Measurements from ENCODE around the gene MOBP.

Gene MOBP

DNA sequence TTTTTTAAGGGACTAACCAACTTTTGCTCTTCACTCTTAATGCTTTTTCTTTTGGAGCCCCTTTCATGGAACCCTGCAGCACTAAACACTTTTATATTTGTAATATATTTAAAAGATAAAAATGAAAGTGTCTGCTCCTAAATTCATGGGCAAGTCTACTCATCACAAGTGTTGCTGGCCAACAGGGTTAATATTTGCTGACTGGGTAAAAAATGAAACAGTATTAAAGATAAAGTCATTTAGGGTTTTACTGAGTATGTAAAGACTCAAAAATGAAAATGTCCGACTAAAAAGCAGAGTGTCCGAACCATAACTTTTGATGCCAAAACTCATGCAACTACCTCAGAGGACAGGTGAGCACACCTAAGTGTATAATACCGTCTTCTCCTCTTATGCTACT lies 54.0 kb downstream of the MOBP start:
- TF ChIP-seq, protein P1, sequence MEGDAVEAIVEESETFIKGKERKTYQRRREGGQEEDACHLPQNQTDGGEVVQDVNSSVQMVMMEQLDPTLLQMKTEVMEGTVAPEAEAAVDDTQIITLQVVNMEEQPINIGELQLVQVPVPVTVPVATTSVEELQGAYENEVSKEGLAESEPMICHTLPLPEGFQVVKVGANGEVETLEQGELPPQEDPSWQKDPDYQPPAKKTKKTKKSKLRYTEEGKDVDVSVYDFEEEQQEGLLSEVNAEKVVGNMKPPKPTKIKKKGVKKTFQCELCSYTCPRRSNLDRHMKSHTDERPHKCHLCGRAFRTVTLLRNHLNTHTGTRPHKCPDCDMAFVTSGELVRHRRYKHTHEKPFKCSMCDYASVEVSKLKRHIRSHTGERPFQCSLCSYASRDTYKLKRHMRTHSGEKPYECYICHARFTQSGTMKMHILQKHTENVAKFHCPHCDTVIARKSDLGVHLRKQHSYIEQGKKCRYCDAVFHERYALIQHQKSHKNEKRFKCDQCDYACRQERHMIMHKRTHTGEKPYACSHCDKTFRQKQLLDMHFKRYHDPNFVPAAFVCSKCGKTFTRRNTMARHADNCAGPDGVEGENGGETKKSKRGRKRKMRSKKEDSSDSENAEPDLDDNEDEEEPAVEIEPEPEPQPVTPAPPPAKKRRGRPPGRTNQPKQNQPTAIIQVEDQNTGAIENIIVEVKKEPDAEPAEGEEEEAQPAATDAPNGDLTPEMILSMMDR (IDR thresholded peaks at IDR 0.05): no peak

DNA sequence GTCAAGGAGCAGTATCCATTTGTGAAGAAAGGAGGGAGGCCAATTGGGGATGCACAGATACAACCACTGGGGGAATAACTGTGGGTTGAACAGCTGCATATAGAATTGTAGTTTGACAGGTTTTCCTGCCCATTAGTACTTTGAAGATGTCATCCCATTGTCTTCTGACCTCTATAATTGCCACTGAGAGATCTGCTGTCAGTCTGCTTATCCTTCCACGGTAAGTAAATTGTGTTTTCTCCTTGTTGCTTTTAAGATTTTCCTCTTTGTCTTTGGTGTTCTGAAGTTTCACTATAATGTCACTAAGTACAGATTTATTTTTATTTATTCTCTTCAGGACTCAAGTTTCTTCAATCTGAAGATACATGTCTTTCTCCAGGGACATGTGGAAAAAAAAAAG lies 56.6 kb downstream of the MOBP start:
- TF ChIP-seq, protein P1 (IDR thresholded peaks at IDR 0.05): no peak

DNA sequence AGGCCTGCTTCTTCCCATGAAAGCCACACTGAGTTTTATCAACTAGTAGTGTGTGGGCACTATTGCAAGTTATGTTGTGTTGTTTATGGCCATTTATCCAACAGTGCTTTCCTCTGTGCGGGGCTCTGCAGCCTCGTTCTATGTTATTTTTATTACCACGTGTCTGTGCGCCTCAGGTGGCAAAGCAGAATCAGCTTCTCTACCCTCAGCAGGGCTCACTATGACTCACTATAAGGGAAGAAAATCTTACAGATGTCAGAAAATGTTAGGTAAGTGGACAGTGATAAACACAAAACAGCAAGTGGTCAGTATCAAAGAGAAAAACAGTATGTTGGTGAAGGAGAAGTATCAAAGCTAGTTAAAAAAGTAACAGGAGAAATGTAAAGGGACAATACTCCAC lies 61.4 kb downstream of the MOBP start:
- TF ChIP-seq, protein P1 (IDR thresholded peaks at IDR 0.05): no peak

DNA sequence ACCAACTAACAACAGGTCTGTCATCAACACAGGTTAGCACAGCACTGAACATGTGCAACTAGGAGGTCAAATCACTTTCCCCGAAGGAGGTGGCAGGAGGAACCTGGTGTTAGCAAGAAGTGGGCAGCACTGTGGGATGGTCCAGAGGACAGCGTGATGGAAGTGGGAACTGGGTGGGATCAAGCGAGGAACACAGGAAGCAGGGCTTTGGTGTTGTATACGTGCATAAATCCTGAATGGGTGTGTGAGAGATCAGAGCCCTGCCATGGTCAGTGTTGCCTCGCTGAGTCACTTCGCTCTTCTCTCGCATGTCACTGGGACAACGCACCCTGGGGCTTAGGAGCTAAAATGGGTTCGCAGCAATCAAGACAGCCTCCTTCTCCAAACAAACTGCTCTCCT lies 62.1 kb downstream of the MOBP start:
- TF ChIP-seq, protein P1 (IDR thresholded peaks at IDR 0.05): no peak

DNA sequence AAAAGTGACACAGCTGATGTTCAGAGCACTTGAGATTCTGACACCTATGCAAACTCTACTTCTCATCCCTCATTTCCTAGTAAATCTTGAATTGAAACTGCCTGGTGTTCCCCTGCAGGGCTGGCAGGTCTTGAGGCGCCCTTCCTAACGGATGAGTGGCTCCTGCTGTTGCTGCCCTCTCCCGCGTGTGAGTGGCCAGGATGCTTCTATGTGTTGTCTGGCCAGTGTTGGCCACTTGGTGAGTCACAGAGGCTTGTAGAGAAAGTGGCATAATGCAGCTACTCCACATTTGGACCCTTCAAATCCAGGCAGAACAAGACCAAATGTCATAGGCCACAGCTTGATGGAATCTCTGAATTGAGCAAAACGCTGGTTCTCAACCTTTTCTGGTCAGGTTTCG lies 63.6 kb downstream of the MOBP start:
- TF ChIP-seq, protein P1 (IDR thresholded peaks at IDR 0.05): no peak

DNA sequence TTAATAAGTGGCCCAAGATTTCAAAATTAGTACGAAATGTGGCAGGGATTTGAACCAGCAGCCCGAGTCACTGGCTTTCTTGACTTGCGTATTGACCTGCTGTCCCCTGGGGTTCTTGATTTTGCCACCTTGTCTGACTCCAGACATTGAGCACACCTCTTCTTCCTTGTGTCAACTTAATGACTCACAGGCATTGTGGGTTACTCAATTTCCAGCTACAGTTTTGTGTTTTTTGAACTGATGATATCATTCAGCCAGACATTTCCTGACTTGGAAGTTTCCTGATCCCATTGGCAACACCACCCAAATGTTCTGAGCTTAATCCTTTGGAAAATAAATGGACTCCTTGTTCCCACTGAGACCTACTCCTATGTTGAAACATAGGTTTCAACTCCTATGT lies 64.2 kb downstream of the MOBP start:
- TF ChIP-seq, protein P1 (IDR thresholded peaks at IDR 0.05): no peak

DNA sequence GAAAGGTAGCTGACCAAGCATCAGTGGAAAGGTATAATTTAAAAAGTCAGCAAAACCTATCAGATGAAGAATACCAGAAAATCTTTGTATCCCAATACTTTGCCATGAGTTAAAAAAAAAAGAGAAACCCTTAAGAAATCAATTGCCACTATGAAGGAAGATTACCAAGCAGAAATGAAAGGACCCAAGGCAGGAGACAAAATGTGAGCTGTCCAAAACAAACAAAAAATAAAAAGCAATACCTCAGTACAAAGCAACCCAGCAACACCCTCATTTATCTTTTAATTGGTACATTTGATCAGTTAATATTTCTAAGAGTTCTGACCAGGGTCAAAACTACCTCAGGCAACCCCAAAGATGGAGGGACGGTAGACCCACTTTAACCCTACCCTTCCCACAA lies 65.3 kb downstream of the MOBP start:
- TF ChIP-seq, protein P1 (IDR thresholded peaks at IDR 0.05): no peak

DNA sequence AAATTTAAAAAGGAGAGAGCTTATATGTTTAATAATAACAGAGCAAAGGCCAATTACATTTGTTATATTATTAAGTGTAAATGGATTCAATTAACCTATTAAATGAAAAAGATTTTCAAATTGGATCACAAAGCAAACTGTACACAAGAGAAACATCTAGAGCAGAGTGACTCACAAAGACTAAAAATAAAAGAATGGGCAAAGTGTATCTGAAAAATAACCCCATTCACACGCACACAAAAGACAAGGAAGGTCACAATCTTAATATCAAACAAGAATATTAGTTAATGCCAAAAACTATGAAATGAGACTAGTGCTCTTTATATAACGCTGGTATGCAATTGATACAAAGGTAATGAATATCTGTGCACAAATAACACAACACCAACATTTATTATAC lies 65.7 kb downstream of the MOBP start:
- TF ChIP-seq, protein P1 (IDR thresholded peaks at IDR 0.05): no peak

Data from LNCAP (cell line).